GM10248 (cell line): ENCODE data around the gene LYPD1.

Source experiments
- CTCF ChIA-PET: fragments of 300-600 bp; sonication (Branson Sonifier 250); formaldehyde crosslinking; extraction: SDS; loops from one replicate; lab custom pipeline; 2021; ENCODE audit warnings: antibody characterized with exemption; lab: Yijun Ruan, JAX
- POLR2A ChIA-PET: fragments of 350-650 bp; sonication (Branson Sonifier 250); formaldehyde crosslinking; extraction: SDS; loops from one replicate; lab custom pipeline; 2020; ENCODE audit warnings: antibody characterized with exemption; lab: Yijun Ruan, JAX
- DNase-seq: peaks from one replicate; pipeline ENCODE4 v3.0.0; 2012; ENCODE audit errors: extremely low spot score
- TF ChIP-seq, protein P1 (sequence below): IDR thresholded peaks from 2 replicates; pipeline ENCODE4 v1.5.1; 2012; ENCODE audit warnings: mild to moderate bottlenecking, low read depth; ENCODE audit errors: extremely low read depth, missing control alignments, control extremely low read depth

Gene LYPD1

DNA sequence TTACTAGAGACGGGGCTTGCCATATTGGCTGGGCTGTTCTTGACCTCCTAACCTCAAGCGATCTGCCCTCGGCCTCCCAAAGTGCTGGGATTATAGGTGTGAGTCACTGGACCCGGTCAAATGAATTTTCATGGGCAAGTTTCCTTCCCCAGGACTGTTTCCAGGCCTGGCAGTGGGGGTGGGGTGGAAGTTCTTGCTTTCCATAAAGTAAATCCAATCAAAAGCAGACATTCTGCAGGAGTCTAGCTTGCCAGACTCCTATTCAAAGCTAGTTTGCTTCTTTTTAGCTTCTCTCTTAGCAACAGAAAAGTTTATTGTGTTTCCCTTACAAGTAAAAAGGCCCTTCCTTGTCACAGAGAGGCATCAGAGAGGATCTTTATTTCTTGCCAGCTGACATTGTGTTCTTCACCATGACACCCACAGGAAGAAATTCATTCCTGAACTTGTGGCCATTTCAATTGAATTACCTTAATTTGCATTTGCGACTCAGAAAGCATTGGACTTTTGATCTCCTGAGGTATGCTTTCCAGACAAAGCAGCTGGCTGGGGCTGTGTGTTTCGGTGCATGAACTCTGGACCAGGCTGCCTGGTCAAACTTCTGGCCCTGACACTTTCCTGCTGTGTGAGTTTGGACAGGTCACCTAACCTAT is 37.9 kb downstream of the LYPD1 start:
- ChIA-PET POLR2A (no interaction called here), CTCF (interaction anchor here (1.2 to 1.3 kb wide), 2 partner anchors 16 to 17 kb away, joined by 3 to 4 read pairs; no protein-coding TSS in a partner anchor)
- TF ChIP-seq, protein P1, sequence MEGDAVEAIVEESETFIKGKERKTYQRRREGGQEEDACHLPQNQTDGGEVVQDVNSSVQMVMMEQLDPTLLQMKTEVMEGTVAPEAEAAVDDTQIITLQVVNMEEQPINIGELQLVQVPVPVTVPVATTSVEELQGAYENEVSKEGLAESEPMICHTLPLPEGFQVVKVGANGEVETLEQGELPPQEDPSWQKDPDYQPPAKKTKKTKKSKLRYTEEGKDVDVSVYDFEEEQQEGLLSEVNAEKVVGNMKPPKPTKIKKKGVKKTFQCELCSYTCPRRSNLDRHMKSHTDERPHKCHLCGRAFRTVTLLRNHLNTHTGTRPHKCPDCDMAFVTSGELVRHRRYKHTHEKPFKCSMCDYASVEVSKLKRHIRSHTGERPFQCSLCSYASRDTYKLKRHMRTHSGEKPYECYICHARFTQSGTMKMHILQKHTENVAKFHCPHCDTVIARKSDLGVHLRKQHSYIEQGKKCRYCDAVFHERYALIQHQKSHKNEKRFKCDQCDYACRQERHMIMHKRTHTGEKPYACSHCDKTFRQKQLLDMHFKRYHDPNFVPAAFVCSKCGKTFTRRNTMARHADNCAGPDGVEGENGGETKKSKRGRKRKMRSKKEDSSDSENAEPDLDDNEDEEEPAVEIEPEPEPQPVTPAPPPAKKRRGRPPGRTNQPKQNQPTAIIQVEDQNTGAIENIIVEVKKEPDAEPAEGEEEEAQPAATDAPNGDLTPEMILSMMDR, result no peak
- no peak for DNase-seq

DNA sequence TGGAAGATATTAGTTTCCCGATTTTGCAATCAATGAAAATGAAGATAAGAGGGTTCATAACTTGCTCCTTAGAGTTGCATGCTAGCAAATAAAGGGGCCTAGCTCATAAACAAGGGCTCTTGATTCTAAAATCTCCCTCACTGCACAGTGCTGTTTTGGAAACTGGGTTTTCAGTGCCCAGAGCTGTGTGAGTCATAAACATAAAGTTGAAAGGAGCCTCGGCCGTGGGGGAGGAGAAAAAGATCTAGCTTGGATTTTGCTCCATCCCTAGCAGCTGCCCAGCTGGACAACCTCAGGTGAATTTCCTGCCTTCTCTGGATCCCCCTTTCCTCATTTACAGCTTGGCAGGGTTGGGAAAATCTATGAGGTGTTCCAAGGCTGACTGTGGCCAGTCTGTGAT is 42.5 kb downstream of the LYPD1 start:
- ChIA-PET CTCF (no interaction called here), POLR2A (no interaction called here)
- no peak for DNase-seq
- TF ChIP-seq, protein P1, result no peak

DNA sequence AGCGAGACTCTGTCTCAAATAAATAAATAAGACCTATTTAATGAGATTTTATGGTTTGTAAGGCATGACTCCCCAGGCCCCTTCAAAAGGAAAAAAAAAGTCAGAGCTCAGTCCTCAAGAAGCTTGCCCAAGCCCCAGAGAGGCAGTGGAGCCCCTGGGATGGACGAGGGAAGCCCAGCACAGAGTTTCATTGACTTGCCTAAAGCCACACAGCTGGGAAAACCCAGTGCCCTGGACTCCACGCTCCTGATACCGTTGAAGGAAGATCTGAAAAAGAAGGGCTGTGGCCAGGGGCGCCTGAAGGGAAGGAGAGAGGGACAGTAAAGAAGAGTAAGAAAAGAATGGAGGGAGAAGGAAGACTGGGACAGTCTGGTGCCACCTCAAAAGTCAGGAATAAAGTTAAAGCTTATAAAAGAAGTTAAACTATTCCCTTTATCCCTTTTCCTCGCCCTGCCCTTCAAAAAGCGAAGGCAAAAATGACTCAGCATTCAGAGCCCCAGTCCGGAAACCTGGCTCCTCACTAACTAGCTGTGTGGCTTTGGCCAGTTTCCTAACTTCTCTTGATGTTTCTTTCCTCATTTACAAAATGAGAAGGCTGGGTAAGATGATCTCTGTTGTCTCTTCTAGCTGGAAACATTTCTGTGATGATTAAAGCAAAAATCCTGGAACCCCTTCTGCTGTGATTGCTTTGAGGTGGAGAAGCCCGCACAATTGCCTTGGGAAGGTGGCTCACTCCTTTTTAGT is 46.7 kb downstream of the LYPD1 start:
- ChIA-PET POLR2A (no interaction called here), CTCF (interaction anchor here (1.6 kb wide), 1 partner anchor 13 kb away, joined by 4 read pairs; no protein-coding TSS in a partner anchor)
- no peak for DNase-seq
- TF ChIP-seq, protein P1, result no peak

DNA sequence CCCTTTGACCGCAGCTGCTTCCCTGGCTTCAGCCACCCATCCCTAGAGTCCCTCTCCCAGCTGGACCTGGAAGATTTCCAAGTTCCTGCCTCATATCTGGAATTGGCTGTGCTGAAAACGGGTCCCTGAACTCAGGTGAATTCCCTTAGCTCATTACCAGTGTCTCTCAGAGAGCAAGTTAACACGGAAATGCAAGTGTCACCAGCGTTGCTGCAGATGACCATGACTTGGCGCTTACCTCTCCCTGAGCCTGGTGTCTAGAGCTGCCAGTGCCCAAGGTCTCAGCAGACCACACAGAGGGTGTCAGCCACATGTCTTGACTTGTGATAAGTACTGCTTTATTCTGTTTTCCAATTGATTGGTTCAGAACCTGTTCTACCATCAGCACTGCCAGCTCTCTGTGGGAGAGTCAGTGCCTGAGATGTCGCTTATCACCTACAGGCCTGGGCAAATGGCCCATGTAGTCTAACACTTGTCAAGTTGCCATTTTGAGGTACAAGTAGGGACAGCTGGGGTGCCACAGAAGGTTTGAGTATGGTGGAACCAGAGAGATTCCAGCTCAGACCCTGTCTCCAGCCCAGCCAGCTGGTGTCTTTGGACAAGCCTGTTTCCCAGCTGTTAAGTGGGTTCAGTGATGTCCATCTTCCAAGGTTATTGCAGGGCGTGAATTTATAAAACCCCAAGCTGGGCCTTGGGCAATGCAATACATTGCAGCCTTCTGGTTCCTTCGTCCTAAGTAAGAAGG is 48.7 kb downstream of the LYPD1 start:
- no peak for DNase-seq
- ChIA-PET CTCF (no interaction called here), POLR2A (no interaction called here)
- TF ChIP-seq, protein P1, result no peak

DNA sequence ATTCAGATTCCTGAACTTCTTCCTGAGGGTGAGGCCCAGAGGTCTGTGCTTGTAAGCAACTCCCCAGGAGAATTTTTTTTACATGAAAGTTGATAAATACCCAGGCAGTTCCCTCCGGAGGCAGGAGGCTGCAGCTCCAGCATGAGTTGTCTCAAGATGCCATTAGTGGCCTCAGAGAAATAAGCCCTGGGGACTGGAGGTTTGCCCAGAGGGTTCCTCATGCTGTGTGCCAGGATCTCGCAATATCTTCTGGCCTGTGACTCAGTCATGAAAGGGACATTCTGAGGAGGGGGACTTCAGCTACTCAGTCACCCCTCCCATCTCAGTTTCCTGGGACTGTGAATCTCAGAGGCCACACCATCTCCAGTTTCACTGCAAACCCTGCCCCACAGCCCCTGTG is 49.9 kb downstream of the LYPD1 start:
- POLR2A ChIA-PET, result no interaction called here
- CTCF ChIA-PET, result no interaction called here
- TF ChIP-seq, protein P1, result no peak
- no peak for DNase-seq

DNA sequence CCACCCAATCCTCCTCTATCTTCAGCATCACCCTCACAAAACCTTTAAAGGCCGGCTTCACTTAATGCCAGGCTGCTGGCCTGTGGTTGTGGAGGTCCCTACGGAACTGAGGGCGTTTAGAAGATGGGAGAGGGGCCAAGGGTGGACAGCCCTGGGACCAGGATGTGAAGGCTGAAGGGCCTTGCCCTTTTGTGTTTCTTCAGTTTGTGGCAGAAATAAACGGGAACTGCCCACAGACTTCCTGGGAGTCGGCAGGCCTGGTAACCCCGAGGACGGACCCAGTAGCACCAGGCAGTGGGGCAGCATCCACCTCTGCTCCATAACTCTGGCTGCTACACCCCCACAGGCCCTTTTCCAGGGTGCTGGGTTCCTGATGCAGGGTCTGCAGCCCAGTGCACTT is 51.3 kb downstream of the LYPD1 start:
- DNase-seq, result no peak
- ChIA-PET POLR2A (no interaction called here), CTCF (no interaction called here)
- TF ChIP-seq, protein P1, result no peak
